Endothelial cell of umbilical vein (primary cell): ENCODE measurements around the gene TENT4B. TPM values are rescaled to one million over a fixed set of nuclear protein-coding genes. Genes with fewer than 3 reads are reported as not detected.

Experiments
- BruUV-seq: library from RNA; stranded (reverse); fragments of 400-500 nt; replicated peaks from 2 replicates; lab custom pipeline; 2021; lab: Mats Ljungman, UMichigan
- CTCF ChIA-PET: fragments of 300-600, 350-600 bp; sonication (Branson Sonifier 250); formaldehyde crosslinking; loops from one replicate; lab custom pipeline; 2021; ENCODE audit warnings: antibody characterized with exemption, inconsistent platforms; lab: Charles Lee
- POLR2A ChIA-PET: fragments of 300-600, 350-600 bp; sonication (Branson Sonifier 250); formaldehyde crosslinking; loops from one replicate; lab custom pipeline; 2021; ENCODE audit warnings: antibody characterized with exemption, inconsistent platforms; lab: Charles Lee
- DNase-seq: peaks from one replicate; pipeline ENCODE4 v3.0.0-alpha.2; 2011; ENCODE audit warnings: low read depth, low spot score
- FAIRE-seq: peaks from 2 replicates; lab custom pipeline; 2011; peaks lifted over from hg19 to GRCh38; lab: Jason Lieb, UNC
- H2AFZ ChIP-seq: 2 replicates; pipeline ENCODE4 v1.6.0; 2012; ENCODE audit warnings: low read depth, low read length, control low read depth, inconsistent platforms
- H3K27ac ChIP-seq: 2 replicates; pipeline ENCODE4 v1.5.1; 2011; ENCODE audit warnings: low read depth, mild to moderate bottlenecking, control low read depth, low read length, moderate library complexity; ENCODE audit not compliant: insufficient read depth
- H3K27me3 ChIP-seq, 2 experiments: 2 replicates each; pipeline versions ENCODE4 v1.6.0 to v1.6.1; 2011; ENCODE audit warnings: low read length in 2 of 2, mixed read lengths in 1 of 2; ENCODE audit not compliant: control insufficient read depth in 2 of 2, insufficient read depth in 2 of 2
- H3K36me3 ChIP-seq, 2 experiments: 2 replicates in 1 of 2; 3 replicates in 1 of 2; pipeline ENCODE4 v1.5.1; 2011; ENCODE audit warnings: low read length in 2 of 2, mild to moderate bottlenecking in 1 of 2, moderate library complexity in 1 of 2; ENCODE audit not compliant: control insufficient read depth in 2 of 2, insufficient read depth in 2 of 2; ENCODE audit errors: extremely low read depth in 1 of 2
- H3K4me1 ChIP-seq: 3 replicates; pipeline ENCODE4 v1.5.1; 2011; ENCODE audit warnings: mild to moderate bottlenecking, low read length; ENCODE audit not compliant: control insufficient read depth, insufficient read depth; ENCODE audit errors: extremely low read depth
- H3K4me2 ChIP-seq: 2 replicates; pipeline ENCODE4 v1.6.1; 2011; ENCODE audit warnings: low read length, control low read depth, mixed read lengths; ENCODE audit not compliant: insufficient read depth
- H3K4me3 ChIP-seq, 3 experiments: fragments of 200-600 bp in 1 of 3; sonication (generic), shearing (Covaris generic) in 1 of 3; replicated peaks in 1 of 3; 2 replicates each; pipeline ENCODE4 v1.5.1; 2011 to 2016; ENCODE audit warnings: control low read depth in 3 of 3, low read length in 3 of 3, mild to moderate bottlenecking in 2 of 3, inconsistent platforms in 1 of 3, low read depth in 1 of 3, moderate library complexity in 1 of 3; ENCODE audit not compliant: insufficient read depth in 1 of 3
- H3K79me2 ChIP-seq: 2 replicates; pipeline ENCODE4 v1.6.0; 2012; ENCODE audit warnings: low read length, inconsistent platforms; ENCODE audit not compliant: control insufficient read depth, insufficient read depth
- H3K9ac ChIP-seq: replicated peaks from 2 replicates; pipeline ENCODE3; 2011; ENCODE audit warnings: low read length, control low read depth; ENCODE audit not compliant: insufficient read depth; ENCODE audit errors: extremely low read depth
- H3K9me1 ChIP-seq: replicated peaks from 3 replicates; pipeline ENCODE4 v1.6.0; 2011; ENCODE audit warnings: mild to moderate bottlenecking, low read length; ENCODE audit not compliant: control insufficient read depth, insufficient read depth; ENCODE audit errors: extremely low read depth
- H3K9me3 ChIP-seq: replicated peaks from 2 replicates; pipeline ENCODE4 v1.5.1; 2012; ENCODE audit warnings: low read length, inconsistent platforms; ENCODE audit not compliant: control insufficient read depth, insufficient read depth
- H4K20me1 ChIP-seq: replicated peaks from 2 replicates; pipeline ENCODE3; 2011; ENCODE audit warnings: mild to moderate bottlenecking, low read length; ENCODE audit not compliant: control insufficient read depth, insufficient read depth; ENCODE audit errors: extremely low read depth
- CTCF ChIP-seq, 2 donors: IDR thresholded peaks; 1 replicate in 1 of 2; 2 replicates in 1 of 2; pipeline ENCODE4 v1.5.1; 2011; ENCODE audit warnings: low read length in 2 of 2, mild to moderate bottlenecking in 2 of 2, moderate library complexity in 2 of 2, control low read depth in 1 of 2, inconsistent platforms in 1 of 2, low read depth in 1 of 2; ENCODE audit not compliant: insufficient read depth in 1 of 2; ENCODE audit errors: extremely low read depth in 1 of 2
- EZH2 ChIP-seq: IDR thresholded peaks from 2 replicates; pipeline ENCODE4 v1.6.1; 2012; ENCODE audit warnings: borderline replicate concordance, low read depth, mild to moderate bottlenecking, moderate library complexity, low read length, inconsistent platforms; ENCODE audit not compliant: severe bottlenecking
- FOS ChIP-seq: IDR thresholded peaks from 2 replicates; pipeline ENCODE4 v1.6.1; 2011; ENCODE audit warnings: mild to moderate bottlenecking, low read length, moderate library complexity, borderline replicate concordance; ENCODE audit not compliant: insufficient read depth
- GATA2 ChIP-seq: IDR thresholded peaks from 2 replicates; pipeline ENCODE4 v1.7.0; 2011; ENCODE audit warnings: low read depth, mild to moderate bottlenecking, moderate library complexity, mixed read lengths, low read length; ENCODE audit not compliant: insufficient read length, insufficient read depth
- JUN ChIP-seq: IDR thresholded peaks from 2 replicates; pipeline ENCODE4 v1.6.1; 2011; ENCODE audit warnings: borderline replicate concordance, low read depth; ENCODE audit not compliant: insufficient read length, insufficient read depth
- MAX ChIP-seq: IDR thresholded peaks from 2 replicates; pipeline ENCODE4 v1.6.1; 2011; ENCODE audit not compliant: insufficient read depth, insufficient read length
- MYC ChIP-seq: IDR thresholded peaks from one replicate; pipeline ENCODE4 v1.6.1; 2011; ENCODE audit warnings: mild to moderate bottlenecking, low read depth, low read length
- POLR2A ChIP-seq: IDR thresholded peaks from 2 replicates; pipeline ENCODE4 v1.6.1; 2012; ENCODE audit warnings: low read depth, mild to moderate bottlenecking, control low read depth, low read length
- POLR2AphosphoS5 ChIP-seq: IDR thresholded peaks from 2 replicates; pipeline ENCODE4 v1.6.1; 2012; ENCODE audit warnings: low read depth, mild to moderate bottlenecking, control low read depth, low read length, moderate library complexity; ENCODE audit not compliant: insufficient read depth
- dilution Hi-C: fragments of 300-500 bp; cut with MboI; formaldehyde crosslinking; loops from one replicate; pipeline ENCODE4 v1.15.0; 2019; ENCODE audit warnings: low sequenced_read_pairs; ENCODE audit not compliant: extremely low pct_ligation_motif_present
- intact Hi-C: fragments of 100-400 bp; cut with micrococcal nuclease; formaldehyde crosslinking; loops from one replicate; pipeline ENCODE4 v1.10.0; 2022
- polyA plus RNA-seq, 4 experiments: library from polyadenylated mRNA; depleted of rRNA in 3 of 4; stranded (reverse) in 3 of 4; unstranded in 1 of 4; fragments of >200 nt; gene quantifications; 2 replicates each; pipeline versions ENCODE4 v1.2.1 to v1.2.3, GENCODE V29; 2011 to 2012; ENCODE audit warnings: missing spikeins in 1 of 4
- total RNA-seq: library from RNA; stranded (reverse); gene quantifications from 2 replicates; pipeline ENCODE4 v1.2.3, GENCODE V29; 2021

TENT4B gene
- total and polyA plus RNA-seq, 2 donors (not counting 3 experiments of a cell fraction or from before 2014, with no cell fraction given), result 4.2 to 13.1 TPM

GRCh38 chr16:50252874-50253513 is 99.9 kb downstream of the TENT4B start:
- ChIA-PET CTCF (interaction anchor here (1.2 kb wide), 1 partner anchor 17 kb away, joined by 3 read pairs; no protein-coding TSS in a partner anchor), POLR2A (no interaction called here)
- no peak for DNase-seq
- dilution Hi-C loops (no loop called here), intact Hi-C loops (no loop called here)
- no peak overlapping the region for H3K9ac ChIP-seq
- no peak overlapping the region for H3K4me2 ChIP-seq
- no peaks in the 10 kb centered on the region for H3K9me3 ChIP-seq
- H2AFZ ChIP-seq, result no peak overlapping the region
- no peak overlapping the region for H3K27ac ChIP-seq
- no peak for FAIRE-seq
- TF ChIP-seq POLR2AphosphoS5, result no peak
- no peak for TF ChIP-seq MAX
- TF ChIP-seq CTCF (IDR thresholded peaks at IDR 0.05; ENCODE audit: extremely low read depth in 1 of 2, insufficient read depth in 1 of 2, low read depth in 1 of 2, low read length in 2 of 2), result no peak
- TF ChIP-seq FOS, result no peak
- no peak for TF ChIP-seq JUN
- no peak for TF ChIP-seq EZH2
- TF ChIP-seq MYC, result no peak
- no peak for TF ChIP-seq GATA2
- no peak for TF ChIP-seq POLR2A
- no peaks in the 10 kb centered on the region for H3K36me3 ChIP-seq
- H4K20me1 ChIP-seq, result no peaks in the 10 kb centered on the region
- H3K79me2 ChIP-seq, result no peaks in the 10 kb centered on the region
- no peaks in the 10 kb centered on the region for H3K4me1 ChIP-seq
- no TSS peak for BruUV-seq
- H3K4me3 ChIP-seq, result no peak overlapping the region
- no peaks in the 10 kb centered on the region for H3K9me1 ChIP-seq
- no peaks in the 10 kb centered on the region for H3K27me3 ChIP-seq
